SK-MEL-5 (cell line): Measurements from ENCODE around the gene PLXNA4. TPM values are rescaled to one million over a fixed set of nuclear protein-coding genes. Genes with fewer than 3 reads are reported as not detected.

Experiments
- DNase-seq: peaks from one replicate; pipeline ENCODE4 v3.0.0-alpha.2; 2016; ENCODE audit warnings: low read depth, low spot score
- in situ Hi-C: cut with HindIII; loops from 2 replicates; pipeline ENCODE4 v1.10.0; 2016; ENCODE audit warnings: low sequenced_read_pairs, high pct_unique_total_duplicates, low pct_unique_long_range_greater_than_20kb
- total RNA-seq: library from RNA; depleted of rRNA; stranded (reverse); fragments of >200 nt; shearing (Covaris generic); gene quantifications from 2 replicates; pipeline ENCODE4 v1.2.3, GENCODE V29; 2014

PLXNA4 gene
- total RNA-seq, 1 experiment from 2014 or later: 0.18 TPM

- no peak for DNase-seq
- in situ Hi-C loops: no loop called here
Measured at GRCh38 chr7:132450188-132450587, 126.1 kb downstream of the PLXNA4 start.

- in situ Hi-C loops: no loop called here
Measured at GRCh38 chr7:132446666-132447278, 129.5 kb downstream of the PLXNA4 start.

GRCh38 chr7:132446260-132446659 lies 130.0 kb downstream of the PLXNA4 start:
- in situ Hi-C loops: no loop called here
- DNase-seq: no peak

More at GRCh38 chr7:132446666-132447278, 129.5 kb downstream of the PLXNA4 start:
- no peak for DNase-seq

- no peak for DNase-seq
Measured at GRCh38 chr7:132443761-132444520, 132.3 kb downstream of the PLXNA4 start.

GRCh38 chr7:132441935-132442334 lies 134.3 kb downstream of the PLXNA4 start:
- no peak for DNase-seq
- in situ Hi-C loops: no loop called here

More at GRCh38 chr7:132443761-132444520, 132.3 kb downstream of the PLXNA4 start:
- in situ Hi-C loops: no loop called here

GRCh38 chr7:132440151-132440550 lies 136.1 kb downstream of the PLXNA4 start:
- no peak for DNase-seq
- in situ Hi-C loops: no loop called here

- DNase-seq: no peak
- in situ Hi-C loops: no loop called here
Measured at GRCh38 chr7:132438926-132439325, 137.3 kb downstream of the PLXNA4 start.

- in situ Hi-C loops: no loop called here
- peak; percentile 91 for DNase-seq
Measured at GRCh38 chr7:132437730-132438129, 138.5 kb downstream of the PLXNA4 start.

GRCh38 chr7:132436121-132436520 lies 140.1 kb downstream of the PLXNA4 start:
- in situ Hi-C loops: no loop called here
- peak; percentile 43 for DNase-seq

- no peak for DNase-seq
Measured at GRCh38 chr7:132435016-132435990, 141.0 kb downstream of the PLXNA4 start.

GRCh38 chr7:132434041-132434440 lies 142.2 kb downstream of the PLXNA4 start:
- in situ Hi-C loops: no loop called here
- DNase-seq: no peak

More at GRCh38 chr7:132435016-132435990, 141.0 kb downstream of the PLXNA4 start:
- in situ Hi-C loops: no loop called here

GRCh38 chr7:132433301-132433700 lies 143.0 kb downstream of the PLXNA4 start:
- no peak for DNase-seq
- in situ Hi-C loops: no loop called here

- DNase-seq: no peak
- in situ Hi-C loops: no loop called here
Measured at GRCh38 chr7:132430861-132431822, 145.1 kb downstream of the PLXNA4 start.

- in situ Hi-C loops: no loop called here
Measured at GRCh38 chr7:132430041-132430855, 146.0 kb downstream of the PLXNA4 start.

GRCh38 chr7:132429181-132429580 lies 147.1 kb downstream of the PLXNA4 start:
- in situ Hi-C loops: no loop called here
- no peak for DNase-seq

More at GRCh38 chr7:132430041-132430855, 146.0 kb downstream of the PLXNA4 start:
- no peak for DNase-seq

- in situ Hi-C loops: no loop called here
- DNase-seq: no peak
Measured at GRCh38 chr7:132428247-132428919, 147.9 kb downstream of the PLXNA4 start.
